Natural killer cell (primary cell): ENCODE measurements around the gene LRWD1. TPM values are rescaled to one million over a fixed set of nuclear protein-coding genes. Genes with fewer than 3 reads are reported as not detected.
"Not testable (repeated sequence)": the region's sequence is repeated elsewhere in the genome, so short reads cannot be mapped to it uniquely, and the experiment has no call there.

Experiments used
- ATAC-seq, 3 donors: fragments of 150-1000 bp in 2 of 3; fragments of 200-7000 bp in 1 of 3; cut with Tn5 transposase; 1 replicate in 1 of 3; 2 replicates in 2 of 3; pipeline ENCODE4 v1.10.0; 2021; ENCODE audit warnings: mild to moderate bottlenecking in 2 of 3, moderate library complexity in 2 of 3
- DNase-seq, 2 donors: peaks; one replicate each; pipeline versions ENCODE4 v3.0.0 to v3.0.0-alpha.2; 2013 to 2021; ENCODE audit warnings: mixed read lengths in 1 of 2
- H3K27ac ChIP-seq: one replicate; pipeline ENCODE4 v1.5.1; 2013; ENCODE audit warnings: mild to moderate bottlenecking, low read length
- H3K27me3 ChIP-seq: one replicate; pipeline ENCODE4 v1.6.1; 2013; ENCODE audit warnings: low read length; ENCODE audit not compliant: control insufficient read depth, insufficient read depth
- H3K36me3 ChIP-seq: one replicate; pipeline ENCODE4 v1.6.1; 2013; ENCODE audit warnings: low read length; ENCODE audit not compliant: control insufficient read depth, insufficient read depth
- H3K4me1 ChIP-seq: one replicate; pipeline ENCODE4 v1.6.1; 2013; ENCODE audit warnings: low read length; ENCODE audit not compliant: control insufficient read depth, insufficient read depth
- H3K4me3 ChIP-seq: one replicate; pipeline ENCODE4 v1.5.1; 2013; ENCODE audit warnings: low read length
- H3K9me3 ChIP-seq: one replicate; pipeline ENCODE4 v1.6.1; 2013; ENCODE audit warnings: low read length; ENCODE audit not compliant: control insufficient read depth, insufficient read depth
- H3K27ac Mint-ChIP-seq, 2 donors: one replicate each; pipeline ENCODE4 v1.8.0; 2022; ENCODE audit warnings: mild to moderate bottlenecking in 2 of 2, mixed read lengths in 2 of 2, moderate library complexity in 1 of 2
- H3K27me3 Mint-ChIP-seq, 2 donors: one replicate each; pipeline ENCODE4 v1.8.0; 2022; ENCODE audit warnings: low read depth in 2 of 2, mixed read lengths in 2 of 2
- H3K36me3 Mint-ChIP-seq: one replicate; pipeline ENCODE4 v1.8.0; 2022; ENCODE audit warnings: mixed read lengths
- H3K4me1 Mint-ChIP-seq, 2 donors: one replicate each; pipeline ENCODE4 v1.8.0; 2022; ENCODE audit warnings: mixed read lengths in 2 of 2
- H3K4me3 Mint-ChIP-seq: one replicate; pipeline ENCODE4 v1.8.0; 2022; ENCODE audit warnings: mild to moderate bottlenecking, moderate library complexity, mixed read lengths
- H3K9me3 Mint-ChIP-seq, 2 donors: one replicate each; pipeline ENCODE4 v1.8.0; 2022; ENCODE audit warnings: mixed read lengths in 2 of 2
- CTCF ChIP-seq: fragments of 200-600 bp; IDR thresholded peaks from one replicate; pipeline ENCODE4 v1.8.0; 2022; ENCODE audit warnings: antibody characterized with exemption
- WGBS: methylation state at CpG from one replicate; pipeline ENCODE4 v1.1.7; 2013; ENCODE audit warnings: missing lambda C conversion rate; ENCODE audit not compliant: insufficient coverage; 5-methylcytosine and 5-hydroxymethylcytosine counted together
- intact Hi-C: fragments of 100-400 bp; cut with micrococcal nuclease; formaldehyde crosslinking; loops from one replicate; pipeline ENCODE4 v1.14.2; 2022
- total RNA-seq, 4 donors: library from RNA; stranded (reverse); fragments of 120-200 nt in 1 of 4; gene quantifications; one replicate each; pipeline versions ENCODE4 v1.2.3 to v1.2.4, GENCODE V29; 2013 to 2022

Gene LRWD1
- total RNA-seq, 3 donors from 2014 or later (not counting 1 experiment from before 2014, with no cell fraction given): 20.0 to 24.1 (median 20.4) TPM

- TF ChIP-seq CTCF: no peak
- no peak overlapping the region for H3K27ac Mint-ChIP-seq
- no peak overlapping the region for H3K27ac ChIP-seq
- H3K27me3 ChIP-seq: no peaks in the 10 kb centered on the region
- no peaks in the 10 kb centered on the region for H3K9me3 Mint-ChIP-seq
- no peaks in the 10 kb centered on the region for H3K4me1 ChIP-seq
- no peaks in the 10 kb centered on the region for H3K27me3 Mint-ChIP-seq
- H3K4me3 Mint-ChIP-seq: no peak overlapping the region
- ATAC-seq (no peak), DNase-seq (no peak)
- 88% methylated on average over 5 of the region's 6 CpGs for WGBS
- H3K4me1 Mint-ChIP-seq: peaks cover 0 to 6% of the 10 kb centered on the region in 2 donors
- peaks cover 26% of the 10 kb centered on the region for H3K36me3 ChIP-seq
- no peak overlapping the region for H3K4me3 ChIP-seq
- no peaks in the 10 kb centered on the region for H3K36me3 Mint-ChIP-seq
- H3K9me3 ChIP-seq: no peaks in the 10 kb centered on the region
- intact Hi-C loops: no loop called here
Measured at GRCh38 chr7:102471791-102472125, 7.0 kb downstream of the LRWD1 start.

GRCh38 chr7:102472126-102473041 lies 7.6 kb downstream of the LRWD1 start:
- no peaks in the 10 kb centered on the region for H3K27me3 Mint-ChIP-seq
- intact Hi-C loops: no loop called here
- 84% methylated on average over 28 of the region's 31 CpGs for WGBS
- ATAC-seq: no peak
- no peak for DNase-seq
- H3K9me3 Mint-ChIP-seq: no peaks in the 10 kb centered on the region
- H3K27me3 ChIP-seq: no peaks in the 10 kb centered on the region
- H3K27ac ChIP-seq: no peak overlapping the region
- no peak overlapping the region for H3K27ac Mint-ChIP-seq
- TF ChIP-seq CTCF: no peak
- no peaks in the 10 kb centered on the region for H3K36me3 Mint-ChIP-seq
- no peaks in the 10 kb centered on the region for H3K9me3 ChIP-seq
- H3K36me3 ChIP-seq: peaks cover 26% of the 10 kb centered on the region
- no peak overlapping the region for H3K4me3 Mint-ChIP-seq
- no peaks in the 10 kb centered on the region for H3K4me1 Mint-ChIP-seq
- no peaks in the 10 kb centered on the region for H3K4me1 ChIP-seq
- no peak overlapping the region for H3K4me3 ChIP-seq

- H3K27ac Mint-ChIP-seq: no peak overlapping the region
- WGBS: 92% methylated on average over 21 of the region's 23 CpGs
- Histone ChIP-seq H3K27me3 (no peaks in the 10 kb centered on the region), H3K9me3 (no peaks in the 10 kb centered on the region), H3K4me3 (no peak overlapping the region), H3K36me3 (peaks cover 18% of the 10 kb centered on the region), H3K4me1 (no peaks in the 10 kb centered on the region), H3K27ac (no peak overlapping the region)
- H3K9me3 Mint-ChIP-seq: no peaks in the 10 kb centered on the region
- H3K4me1 Mint-ChIP-seq: no peaks in the 10 kb centered on the region
- intact Hi-C loops: no loop called here
- no peak for TF ChIP-seq CTCF
- H3K36me3 Mint-ChIP-seq: no peaks in the 10 kb centered on the region
- H3K4me3 Mint-ChIP-seq: no peak overlapping the region
- H3K27me3 Mint-ChIP-seq: no peaks in the 10 kb centered on the region
- no peak for DNase-seq
- ATAC-seq: no peak
Measured at GRCh38 chr7:102473271-102473991, 8.6 kb downstream of the LRWD1 start.

GRCh38 chr7:102474116-102474515 lies 9.3 kb downstream of the LRWD1 start:
- H3K4me3 ChIP-seq, H3K27ac ChIP-seq, H3K27ac Mint-ChIP-seq, intact Hi-C loops, H3K36me3 Mint-ChIP-seq, H3K4me1 ChIP-seq, H3K9me3 Mint-ChIP-seq, H3K27me3 ChIP-seq, DNase-seq, H3K4me1 Mint-ChIP-seq, H3K27me3 Mint-ChIP-seq, H3K4me3 Mint-ChIP-seq, ATAC-seq, H3K9me3 ChIP-seq: not testable (repeated sequence)
- H3K36me3 ChIP-seq: peaks cover 18% of the 10 kb centered on the region
- 60% methylated on average over 2 of the region's 14 CpGs for WGBS

GRCh38 chr7:102474736-102475435 lies 10.1 kb downstream of the LRWD1 start:
- peaks cover 17% of the 10 kb centered on the region for H3K36me3 ChIP-seq
- DNase-seq, H3K9me3 ChIP-seq, H3K27ac Mint-ChIP-seq, H3K4me1 Mint-ChIP-seq, H3K4me3 Mint-ChIP-seq, H3K4me3 ChIP-seq, H3K27me3 Mint-ChIP-seq, H3K27ac ChIP-seq, ATAC-seq, H3K4me1 ChIP-seq, intact Hi-C loops, H3K27me3 ChIP-seq, H3K9me3 Mint-ChIP-seq, H3K36me3 Mint-ChIP-seq: not testable (repeated sequence)
- 100% methylated on average over 3 of the region's 19 CpGs for WGBS
